ENCODE results near the gene RUNX2. TPM values are rescaled to one million over a fixed set of nuclear protein-coding genes. Genes with fewer than 3 reads are reported as not detected.

Gene RUNX2
- total RNA-seq, 4 donors from 2014 or later: 0.65 to 2.4 (median 1.3) TPM

GRCh38 chr6:45633272-45633908 lies 305.3 kb downstream of the RUNX2 start:
- ATAC-seq (ENCODE audit: low FRiP score): no peak
- no peak for TF ChIP-seq CTCF (IDR thresholded peaks at IDR 0.05)

DNA sequence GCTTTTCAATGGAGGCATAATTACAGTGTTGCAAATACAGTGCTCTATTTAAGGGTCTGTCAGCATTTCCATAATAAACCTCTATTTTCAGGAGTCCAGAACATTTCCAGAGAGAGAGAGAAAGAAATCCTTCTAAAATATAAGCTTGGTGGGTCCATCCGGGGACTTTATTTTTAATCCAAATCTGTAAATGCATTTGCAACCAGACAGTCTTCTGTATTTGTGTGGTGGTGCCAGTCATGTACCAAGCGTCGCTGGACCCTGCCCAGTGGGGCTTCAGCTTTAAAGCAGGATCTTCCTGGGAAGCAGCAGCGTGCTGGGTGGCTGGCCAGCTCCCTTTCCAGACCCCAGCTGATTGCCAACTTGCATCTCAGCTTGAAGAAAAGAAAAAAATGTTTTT lies 306.1 kb downstream of the RUNX2 start:
- no peak for DNase-seq (ENCODE audit: low spot score)
- no peak for ATAC-seq (ENCODE audit: low FRiP score)
- TF ChIP-seq CTCF (IDR thresholded peaks at IDR 0.05): no peak

More at GRCh38 chr6:45633272-45633908, 305.3 kb downstream of the RUNX2 start:
- DNase-seq (ENCODE audit: low spot score): no peak

GRCh38 chr6:45635284-45635867 lies 307.2 kb downstream of the RUNX2 start:
- TF ChIP-seq CTCF (IDR thresholded peaks at IDR 0.05): no peak
- ATAC-seq (ENCODE audit: low FRiP score) (no peak), DNase-seq (ENCODE audit: low spot score) (no peak)

- no peak for DNase-seq (ENCODE audit: low spot score)
- TF ChIP-seq CTCF (IDR thresholded peaks at IDR 0.05): no peak
- ATAC-seq (ENCODE audit: low FRiP score): no peak
Observed at GRCh38 chr6:45637056-45637455, 308.9 kb downstream of the RUNX2 start.

- ATAC-seq (ENCODE audit: low FRiP score): no peak
- no peak for DNase-seq (ENCODE audit: low spot score)
- TF ChIP-seq CTCF (IDR thresholded peaks at IDR 0.05): no peak
Observed at GRCh38 chr6:45637611-45638257, 309.6 kb downstream of the RUNX2 start.

- ATAC-seq (ENCODE audit: low FRiP score) (no peak), DNase-seq (ENCODE audit: low spot score) (no peak)
- no peak for TF ChIP-seq CTCF (IDR thresholded peaks at IDR 0.05)
Observed at GRCh38 chr6:45640081-45640491, 312.0 kb downstream of the RUNX2 start.

All from omental fat pad (tissue), 4 donors.